ENCODE results near the gene SH3BP4. TPM values are rescaled to one million over a fixed set of nuclear protein-coding genes. Genes with fewer than 3 reads are reported as not detected.

The SH3BP4 gene
- total and polyA plus RNA-seq, 2 of the 8 experiments (the other 6 are each of a cell fraction or from before 2014, with no cell fraction given) = 28.3 to 35.4 TPM

DNA sequence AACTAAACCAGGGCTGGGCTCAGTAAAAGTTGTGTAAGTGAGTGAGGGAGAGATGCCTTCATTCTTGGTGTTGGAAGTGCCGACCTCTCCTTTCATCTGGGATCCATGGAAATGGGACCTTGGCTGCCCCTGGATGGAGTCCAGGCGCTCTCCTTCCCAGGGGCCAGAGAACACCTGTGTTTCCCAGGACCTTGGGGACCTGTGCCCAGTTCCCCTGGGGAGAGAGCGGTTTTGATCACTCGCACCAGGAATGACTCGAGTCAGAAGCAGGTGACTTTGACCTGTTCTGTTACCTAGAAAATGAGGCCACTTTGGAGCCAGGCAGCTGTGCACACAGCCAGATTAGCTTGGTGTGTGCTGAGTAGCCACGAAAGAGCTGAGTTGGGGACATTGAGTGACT lies 97.3 kb downstream of the SH3BP4 start:
- no peak overlapping the region for H2AFZ ChIP-seq (ENCODE audit: low read length)
- no peaks in the 10 kb centered on the region for H3K23me2 ChIP-seq (ENCODE audit: low read depth, low read length)
- H3K27me3 ChIP-seq (replicated peaks in 1 of 4; ENCODE audit: control insufficient read depth in 3 of 4, extremely low read depth in 1 of 4, insufficient read depth in 3 of 4, low read length in 3 of 4) = no peaks in the 10 kb centered on the region; a peak in 1 of 7 replicates
- peaks cover 15% of the 10 kb centered on the region; the same call in 1 of the 2 replicates for H3K79me1 ChIP-seq (ENCODE audit: low read depth, low read length)
- CTCF ChIA-PET (ENCODE audit: partially characterized antibody) = interaction anchor here (0.7 to 6.1 kb wide), 2 partner anchors 42 to 855 kb away, joined by 3 to 23 read pairs; no protein-coding TSS in a partner anchor
- H3K36me3 ChIP-seq (ENCODE audit: control insufficient read depth in 2 of 4, insufficient read depth in 4 of 4, low read length in 3 of 4) = peaks cover 4 to 40% (median 19%) of the 10 kb centered on the region in 4 experiments; a peak in 6 of 8 replicates
- H3K14ac ChIP-seq (ENCODE audit: insufficient read length) = no peak overlapping the region
- no peak overlapping the region for H3K56ac ChIP-seq (replicated peaks; ENCODE audit: insufficient read length, low read depth, low read length)
- H3K4me1 ChIP-seq (replicated peaks in 1 of 4; ENCODE audit: control insufficient read depth in 3 of 4, insufficient read depth in 4 of 4, low read length in 3 of 4) = no peaks in the 10 kb centered on the region; a peak in 1 of 7 replicates
- no peak overlapping the region for H4K8ac ChIP-seq (ENCODE audit: extremely low read depth, insufficient read depth, low read length)
- no peak overlapping the region for H2BK120ac ChIP-seq (replicated peaks; ENCODE audit: low read depth, low read length)
- no peak overlapping the region for H2BK5ac ChIP-seq (ENCODE audit: low read depth, low read length)
- no peak overlapping the region for H3K9ac ChIP-seq (replicated peaks in 1 of 4; ENCODE audit: extremely low read depth in 1 of 4, low read depth in 3 of 4, low read length in 3 of 4)
- no peak overlapping the region for H3K4ac ChIP-seq (replicated peaks; ENCODE audit: insufficient read length, low read depth, low read length)
- FAIRE-seq (no peak), DNase-seq (ENCODE audit: low read depth in 1 of 2, low spot score in 2 of 2) (no peak)
- no peak overlapping the region for H3K4me3 ChIP-seq (ENCODE audit: extremely low read depth in 1 of 4, insufficient read depth in 2 of 4, low read depth in 3 of 4, low read length in 4 of 4)
- H4K20me1 ChIP-seq (replicated peaks in 1 of 2; ENCODE audit: control insufficient read depth in 1 of 2, insufficient read depth in 2 of 2, low read length in 2 of 2) = peaks cover 4 to 8% of the 10 kb centered on the region in 2 experiments
- 100% methylated on average over 6 of the region's 6 CpGs; no CpG with 5 or more reads in 1 of the 2 experiments for WGBS, 2 experiments (ENCODE audit: extremely low coverage in 1 of 2, insufficient coverage in 1 of 2, insufficient read length in 1 of 2, insufficient replicate concordance in 2 of 2, low coverage in 1 of 2, low lambda C conversion rate in 2 of 2, missing lambda C conversion rate in 1 of 2)
- H4K5ac ChIP-seq (ENCODE audit: insufficient read length, low read depth, low read length) = no peak overlapping the region
- H3K23ac ChIP-seq (ENCODE audit: insufficient read length) = no peak overlapping the region
- H3K9me3 ChIP-seq (ENCODE audit: insufficient read depth in 2 of 2, low read depth in 1 of 2, low read length in 1 of 2) = no peaks in the 10 kb centered on the region
- H4K91ac ChIP-seq (replicated peaks; ENCODE audit: insufficient read length, low read length) = no peak overlapping the region
- peaks cover 0 to 25% of the 10 kb centered on the region in 2 experiments; a peak in 1 of 4 replicates for H3K79me2 ChIP-seq (ENCODE audit: control insufficient read depth in 1 of 2, insufficient read depth in 2 of 2, low read length in 2 of 2)
- no peak overlapping the region for H3K27ac ChIP-seq (ENCODE audit: low read depth, low read length)
- POLR2A ChIA-PET (ENCODE audit: partially characterized antibody) = no interaction called here
- H3K4me2 ChIP-seq (ENCODE audit: insufficient read depth in 1 of 2, low read depth in 2 of 2, low read length in 2 of 2) = no peak overlapping the region
- H2AK5ac ChIP-seq (ENCODE audit: low read depth, low read length) = no peak overlapping the region
- H2BK20ac ChIP-seq (ENCODE audit: low read length) = no peak overlapping the region
- H3K18ac ChIP-seq (ENCODE audit: extremely low read depth, low read length) = no peak overlapping the region
- H2BK12ac ChIP-seq (ENCODE audit: low read depth, low read length) = no peak overlapping the region
- no peak overlapping the region for H2BK15ac ChIP-seq (ENCODE audit: low read length)
- TF ChIP-seq FOSL1 (IDR thresholded peaks at IDR 0.05; ENCODE audit: insufficient read depth, low read depth, low read length) (no peak), CTCF (IDR thresholded peaks at IDR 0.05; ENCODE audit: control extremely low read depth in 1 of 3, insufficient read depth in 1 of 3, low read depth in 1 of 3, low read length in 3 of 3) (no peak), SIRT6 (IDR thresholded peaks at IDR 0.05; ENCODE audit: low read length) (no peak), HDAC2 (IDR thresholded peaks at IDR 0.05; ENCODE audit: borderline replicate concordance in 1 of 2, low read depth in 2 of 2, low read length in 2 of 2) (no peak), TAF7 (optimal IDR thresholded peaks at IDR 0.05; ENCODE audit: borderline replicate concordance, low read depth, low read length) (no peak), POLR2A (IDR thresholded peaks at IDR 0.05; ENCODE audit: control extremely low read depth in 1 of 2, low read depth in 2 of 2, low read length in 2 of 2) (no peak), RBBP5 (IDR thresholded peaks at IDR 0.05; ENCODE audit: borderline replicate concordance, low read depth, low read length) (no peak)
